Motor neuron (in vitro differentiated cells): ENCODE data around the gene ZBTB38. TPM values are rescaled to one million over a fixed set of nuclear protein-coding genes. Genes with fewer than 3 reads are reported as not detected.
A peak's percentile ranks its signal among the peaks of the same experiment; 100 is the strongest.

Experiments
- ATAC-seq, 8 experiments: fragments of 200-7000 bp; cut with Tn5 transposase; replicated peaks in 6 of 8; 2 replicates each; pipeline ENCODE4 v1.8.0; 2021; ENCODE audit warnings: mild to moderate bottlenecking in 8 of 8, moderate library complexity in 8 of 8
- H3K27ac ChIP-seq, 2 donors: fragments of 250-450 bp; sonication (Bioruptor Pico); 2 replicates each; pipeline ENCODE4 v1.9.0; 2021; ENCODE audit warnings: antibody characterized with exemption in 2 of 2, mild to moderate bottlenecking in 2 of 2, moderate library complexity in 1 of 2
- H3K4me1 ChIP-seq, 2 donors: fragments of 250-450 bp; sonication (Bioruptor Pico); replicated peaks in 1 of 2; 2 replicates each; pipeline ENCODE4 v1.6.1; 2021; ENCODE audit warnings: antibody characterized with exemption in 2 of 2, mild to moderate bottlenecking in 2 of 2, moderate library complexity in 1 of 2
- H3K4me3 ChIP-seq, 5 donors: fragments of 250-450 bp; sonication (Bioruptor Pico); 2 replicates each; pipeline ENCODE4 v1.9.0; 2021; ENCODE audit warnings: antibody characterized with exemption in 5 of 5, mild to moderate bottlenecking in 5 of 5, moderate library complexity in 4 of 5
- WGBS, 10 experiments: fragments of 450-650 bp; shearing (Covaris generic); methylation state at CpG; one replicate each; pipeline ENCODE4 v1.0.0; 2022; 5-methylcytosine and 5-hydroxymethylcytosine counted together
- in situ Hi-C, 9 experiments: fragments of 400-800 bp; cut with MboI; loops; one replicate each; pipeline ENCODE4 v1.15.0; 2021; ENCODE audit warnings: low sequenced_read_pairs in 9 of 9, low pct_unique_long_range_greater_than_20kb in 2 of 9; ENCODE audit not compliant: unreplicated experiment in 9 of 9
- total RNA-seq, 8 experiments: library from RNA; unstranded; fragments of 300-600 nt; gene quantifications; 2 replicates each; pipeline versions ENCODE4 v1.2.3 to v1.2.4, GENCODE V29; 2022

The ZBTB38 gene
- total RNA-seq, 8 experiments from 2014 or later = 11.4 to 87.6 (median 30.9) TPM

GRCh38 chr3:141414800-141415462 lies 46.6 kb downstream of the ZBTB38 start:
- peak in 3 of 8 experiments; percentile 49 to 78 (median 77) for ATAC-seq
- WGBS, 10 experiments = 0 to 100% (median 71%) methylated on average over 1 to 5 of the region's 5 CpGs; no CpG with 5 or more reads in 3 of the 10 experiments
- in situ Hi-C loops = no loop called here
- Histone ChIP-seq H3K4me1 (peaks cover 6 to 32% of the 10 kb centered on the region in 2 donors), H3K4me3 (no peak overlapping the region), H3K27ac (no peak overlapping the region)

- 51 to 87% (median 71%) methylated on average over 2 to 3 of the region's 3 CpGs; no CpG with 5 or more reads in 3 of the 10 experiments for WGBS, 10 experiments
- in situ Hi-C loops = no loop called here
- peaks cover 6 to 32% of the 10 kb centered on the region in 2 donors for H3K4me1 ChIP-seq
These were observed 47.6 kb downstream of the ZBTB38 start for GRCh38 chr3:141415953-141416352.

More at GRCh38 chr3:141415953-141416352, 47.6 kb downstream of the ZBTB38 start:
- peak in 1 of 8 experiments; percentile 59 for ATAC-seq
- Histone ChIP-seq H3K4me3 (no peak overlapping the region), H3K27ac (no peak overlapping the region)

Other genes with a start within 250 kb of the ZBTB38 start
- gene PXYLP1, start 136.7 kb upstream of the ZBTB38 start, total RNA-seq = 10 to 100 TPM; 11.9 to 65.2 (median 40.0) TPM
- gene RASA2, start 118.5 kb downstream of the ZBTB38 start, total RNA-seq = 10 to 100 TPM in 5 of 8 experiments, 1 to 10 TPM in 3; 6.8 to 19.0 (median 11.0) TPM